Esophagus muscularis mucosa (tissue), 4 donors: ENCODE measurements around the gene KCNQ1.

Experiments used
- EP300 ChIP-seq: sonication (generic); formaldehyde crosslinking; IDR thresholded peaks from one replicate; pipeline ENCODE4 v1.6.1; 2017; ENCODE audit warnings: antibody characterized with exemption
- POLR2A ChIP-seq: fragments of 450-650 bp; IDR thresholded peaks from one replicate; pipeline ENCODE4 v1.6.1; 2017; ENCODE audit warnings: antibody characterized with exemption, moderate library complexity, mild to moderate bottlenecking, low read depth
- POLR2AphosphoS5 ChIP-seq, 2 donors: sonication (generic); formaldehyde crosslinking; IDR thresholded peaks; one replicate each; pipeline ENCODE4 v1.6.1; 2017; ENCODE audit warnings: antibody characterized with exemption in 2 of 2
- TF ChIP-seq, protein P1 (sequence below), 3 experiments: fragments of 200-600 bp in 2 of 3; fragments of 450-650 bp in 1 of 3; sonication (generic) in 2 of 3; IDR thresholded peaks; one replicate each; pipeline ENCODE4 v1.5.1; 2017 to 2019; ENCODE audit warnings: antibody characterized with exemption in 3 of 3, mild to moderate bottlenecking in 2 of 3, moderate library complexity in 1 of 3

DNA sequence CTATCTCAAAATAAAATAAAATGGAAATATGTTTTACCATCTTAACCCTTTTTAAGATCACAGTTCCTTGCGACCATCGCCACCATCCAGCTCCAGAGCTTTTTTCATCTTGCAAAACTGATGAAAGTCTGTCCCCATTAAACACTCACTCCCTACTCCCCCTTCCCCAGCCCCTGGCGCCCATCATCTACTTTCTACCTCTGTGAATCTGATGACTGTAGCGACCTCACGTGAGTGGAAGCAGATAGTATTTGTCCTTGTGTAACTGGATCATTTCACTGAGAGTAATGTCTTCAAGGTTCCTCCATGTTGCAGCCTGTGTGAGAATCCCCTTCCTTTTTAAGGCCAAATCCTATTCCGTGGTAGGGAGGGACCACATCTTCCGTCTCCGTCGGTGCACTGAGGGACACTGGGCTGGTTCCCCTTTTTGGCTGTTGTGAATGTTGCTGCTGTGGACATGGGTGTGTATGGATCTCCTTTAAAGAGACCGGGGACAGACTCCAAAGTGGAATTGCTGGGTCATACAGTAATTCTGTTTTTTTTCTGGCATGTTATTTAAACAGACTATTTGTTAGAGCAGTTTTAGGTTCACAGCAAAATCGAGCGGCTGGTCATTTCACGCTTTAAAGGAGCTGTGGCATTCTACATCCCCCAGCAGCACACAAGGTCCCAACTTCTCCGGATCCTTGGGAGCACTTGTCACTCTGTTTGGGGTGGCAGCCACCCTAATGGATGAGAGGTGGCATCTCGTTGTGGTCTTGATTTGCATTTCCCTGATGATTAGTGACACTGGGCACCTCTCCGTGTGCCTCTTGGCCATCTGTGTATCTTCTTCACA, 120.0 kb downstream of the KCNQ1 start:
- TF ChIP-seq, protein P1, sequence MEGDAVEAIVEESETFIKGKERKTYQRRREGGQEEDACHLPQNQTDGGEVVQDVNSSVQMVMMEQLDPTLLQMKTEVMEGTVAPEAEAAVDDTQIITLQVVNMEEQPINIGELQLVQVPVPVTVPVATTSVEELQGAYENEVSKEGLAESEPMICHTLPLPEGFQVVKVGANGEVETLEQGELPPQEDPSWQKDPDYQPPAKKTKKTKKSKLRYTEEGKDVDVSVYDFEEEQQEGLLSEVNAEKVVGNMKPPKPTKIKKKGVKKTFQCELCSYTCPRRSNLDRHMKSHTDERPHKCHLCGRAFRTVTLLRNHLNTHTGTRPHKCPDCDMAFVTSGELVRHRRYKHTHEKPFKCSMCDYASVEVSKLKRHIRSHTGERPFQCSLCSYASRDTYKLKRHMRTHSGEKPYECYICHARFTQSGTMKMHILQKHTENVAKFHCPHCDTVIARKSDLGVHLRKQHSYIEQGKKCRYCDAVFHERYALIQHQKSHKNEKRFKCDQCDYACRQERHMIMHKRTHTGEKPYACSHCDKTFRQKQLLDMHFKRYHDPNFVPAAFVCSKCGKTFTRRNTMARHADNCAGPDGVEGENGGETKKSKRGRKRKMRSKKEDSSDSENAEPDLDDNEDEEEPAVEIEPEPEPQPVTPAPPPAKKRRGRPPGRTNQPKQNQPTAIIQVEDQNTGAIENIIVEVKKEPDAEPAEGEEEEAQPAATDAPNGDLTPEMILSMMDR (IDR thresholded peaks at IDR 0.05) = no peak
- TF ChIP-seq POLR2A = no peak
- TF ChIP-seq EP300 = no peak
- no peak for TF ChIP-seq POLR2AphosphoS5 (IDR thresholded peaks at IDR 0.05)
